ENCODE data around the gene APOB.

Gene APOB

DNA sequence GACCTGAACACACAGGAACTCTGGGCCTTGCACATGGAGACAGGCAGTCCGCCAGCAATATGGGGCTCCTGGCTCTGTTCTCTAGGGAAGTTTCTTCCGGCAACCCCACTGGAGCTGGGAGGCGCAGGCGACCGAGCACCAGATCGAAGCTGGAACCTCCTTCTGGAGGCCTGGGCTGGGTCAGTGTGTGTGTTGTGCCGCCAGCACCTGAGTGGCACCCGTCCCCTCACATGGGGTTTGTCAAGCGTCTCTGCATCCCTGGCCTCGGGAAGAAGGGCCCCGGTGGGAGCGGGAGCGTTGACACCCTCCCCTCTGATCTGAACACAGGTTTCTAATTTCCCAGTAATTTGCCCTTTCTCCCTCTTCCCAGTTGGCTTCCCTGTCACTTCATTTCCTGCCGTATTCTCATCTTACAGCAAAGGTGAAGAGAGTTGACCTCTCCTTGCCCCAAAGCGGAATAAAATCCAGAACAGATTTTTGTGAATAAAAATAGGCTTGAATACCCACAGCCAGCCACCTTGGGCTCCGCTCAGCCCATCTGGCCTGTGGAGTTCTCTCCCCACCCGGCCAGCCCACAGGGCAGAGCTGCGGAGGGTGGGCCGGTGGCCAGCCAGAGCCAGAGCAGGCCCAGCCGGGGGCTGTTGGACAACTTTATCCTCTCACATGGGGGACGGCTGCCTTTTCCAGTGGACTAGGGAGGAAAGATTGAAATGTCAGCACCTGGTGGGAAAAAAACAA lies 85.9 kb downstream of the APOB start:
- Histone ChIP-seq H3K9ac (ENCODE audit: low read length) (no peak overlapping the region), H3K27ac (ENCODE audit: low read depth, low read length) (no peak overlapping the region), H3K4me3 (ENCODE audit: low read length) (no peak overlapping the region), H3K36me3 (ENCODE audit: control insufficient read depth, insufficient read depth, low read length) (no peaks in the 10 kb centered on the region), H3K4me1 (ENCODE audit: control insufficient read depth, insufficient read depth, low read length) (peaks cover 5% of the 10 kb centered on the region), H3K27me3 (ENCODE audit: control insufficient read depth, insufficient read depth, low read length) (peaks cover 2% of the 10 kb centered on the region)

DNA sequence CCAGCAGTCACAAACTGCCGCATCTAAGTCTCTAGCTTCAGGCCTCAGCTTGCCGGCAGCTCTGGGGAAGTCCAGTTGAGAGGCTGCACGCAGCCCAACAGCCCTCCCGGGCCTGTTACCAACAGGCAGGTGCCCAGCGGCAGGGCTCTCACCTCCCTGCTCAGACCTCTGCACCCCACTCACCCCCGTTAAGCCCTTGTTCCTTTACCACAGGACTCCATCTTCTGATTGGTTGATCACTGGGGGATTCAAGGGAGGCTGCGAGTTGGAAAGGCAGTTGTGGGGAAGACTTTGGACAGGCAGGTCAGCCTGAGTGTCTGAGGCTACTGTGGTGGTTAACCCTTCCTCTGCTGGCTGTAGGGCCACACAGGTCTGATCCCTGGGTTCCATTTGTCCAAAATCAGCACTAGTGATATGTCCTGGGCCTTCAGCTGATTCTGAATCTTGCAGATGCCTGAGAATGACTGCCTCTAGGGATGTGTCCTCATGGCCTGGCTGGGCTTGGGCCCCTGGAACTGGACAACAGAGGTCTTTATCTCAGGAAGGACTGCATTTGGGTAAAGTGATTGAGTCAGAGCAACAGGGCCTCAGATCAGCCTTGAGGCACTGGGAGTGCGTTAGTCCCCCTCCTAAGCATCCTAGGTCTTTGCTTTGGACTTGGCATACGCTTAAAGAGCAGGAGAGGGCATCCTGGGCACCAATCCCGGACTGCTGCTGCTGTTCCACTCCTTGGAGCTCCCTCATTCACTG lies 88.4 kb downstream of the APOB start:
- H3K9ac ChIP-seq (ENCODE audit: low read length) = no peak overlapping the region
- no peaks in the 10 kb centered on the region for H3K36me3 ChIP-seq (ENCODE audit: control insufficient read depth, insufficient read depth, low read length)
- H3K27me3 ChIP-seq (ENCODE audit: control insufficient read depth, insufficient read depth, low read length) = peaks cover 2% of the 10 kb centered on the region
- no peaks in the 10 kb centered on the region for H3K4me1 ChIP-seq (ENCODE audit: control insufficient read depth, insufficient read depth, low read length)
- H3K27ac ChIP-seq (ENCODE audit: low read depth, low read length) = no peak overlapping the region
- no peak overlapping the region for H3K4me3 ChIP-seq (ENCODE audit: low read length)

DNA sequence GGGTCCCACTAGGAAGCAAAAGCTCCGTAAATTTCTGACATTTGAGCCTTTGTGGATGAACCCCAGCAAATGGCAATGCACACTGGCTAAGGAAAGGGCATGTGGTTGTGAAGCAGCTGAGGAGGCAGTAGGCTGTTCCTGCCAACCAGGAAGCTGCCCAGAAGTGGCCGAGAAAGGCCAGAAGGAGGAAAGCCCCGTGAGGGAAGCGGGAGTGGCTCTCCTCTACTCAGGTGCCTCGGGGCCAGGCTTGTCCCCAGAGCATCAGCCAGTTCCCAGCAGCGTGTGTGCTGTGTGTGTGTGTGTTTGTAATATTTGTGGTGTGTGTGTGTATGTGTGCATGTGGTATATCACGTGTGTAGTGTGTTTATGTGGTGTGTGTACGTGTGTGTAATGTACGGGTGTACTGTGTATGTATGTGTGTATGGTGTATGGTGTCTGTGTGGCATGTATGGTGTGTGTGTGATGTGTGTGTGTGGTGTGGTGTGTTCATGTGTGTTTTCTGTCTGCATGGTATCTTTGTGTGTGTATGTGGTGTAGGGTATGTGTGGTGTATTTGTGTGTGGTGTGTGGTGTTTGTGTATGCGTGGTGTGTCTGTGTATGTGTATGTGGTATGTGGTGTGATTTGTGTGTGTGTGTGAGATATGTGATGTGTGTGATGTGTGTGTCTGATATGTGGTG lies 90.6 kb downstream of the APOB start:
- Histone ChIP-seq H3K27ac (ENCODE audit: low read depth, low read length) (no peak overlapping the region), H3K27me3 (ENCODE audit: control insufficient read depth, insufficient read depth, low read length) (peaks cover 2% of the 10 kb centered on the region), H3K36me3 (ENCODE audit: control insufficient read depth, insufficient read depth, low read length) (no peaks in the 10 kb centered on the region), H3K4me3 (ENCODE audit: low read length) (no peak overlapping the region), H3K9ac (ENCODE audit: low read length) (no peak overlapping the region), H3K4me1 (ENCODE audit: control insufficient read depth, insufficient read depth, low read length) (no peaks in the 10 kb centered on the region)
